ENCODE results near the gene CXADR.

Gene CXADR

GRCh38 chr21:17550671-17551308 lies 37.9 kb downstream of the CXADR start:
- in situ Hi-C loops (cut with HindIII; ENCODE audit: low sequenced_read_pairs), result loop anchor here (25.0 kb wide), 1 partner anchor 163 kb away; no protein-coding TSS in a partner anchor
- no peak overlapping the region for H3K4me3 ChIP-seq (ENCODE audit: low read depth, low read length)
- DNase-seq (ENCODE audit: low read depth), result no peak
- TF ChIP-seq CTCF (IDR thresholded peaks at IDR 0.05; ENCODE audit: low read depth, low read length, missing control alignments), result no peak

- TF ChIP-seq CTCF (IDR thresholded peaks at IDR 0.05; ENCODE audit: low read depth, low read length, missing control alignments), result no peak
- no peak for DNase-seq (ENCODE audit: low read depth)
- in situ Hi-C loops (cut with HindIII; ENCODE audit: low sequenced_read_pairs), result loop anchor here (25.0 kb wide), 1 partner anchor 165 kb away; no protein-coding TSS in a partner anchor
- no peak overlapping the region for H3K4me3 ChIP-seq (ENCODE audit: low read depth, low read length)
Observed at GRCh38 chr21:17552410-17552809, 39.6 kb downstream of the CXADR start.

DNA sequence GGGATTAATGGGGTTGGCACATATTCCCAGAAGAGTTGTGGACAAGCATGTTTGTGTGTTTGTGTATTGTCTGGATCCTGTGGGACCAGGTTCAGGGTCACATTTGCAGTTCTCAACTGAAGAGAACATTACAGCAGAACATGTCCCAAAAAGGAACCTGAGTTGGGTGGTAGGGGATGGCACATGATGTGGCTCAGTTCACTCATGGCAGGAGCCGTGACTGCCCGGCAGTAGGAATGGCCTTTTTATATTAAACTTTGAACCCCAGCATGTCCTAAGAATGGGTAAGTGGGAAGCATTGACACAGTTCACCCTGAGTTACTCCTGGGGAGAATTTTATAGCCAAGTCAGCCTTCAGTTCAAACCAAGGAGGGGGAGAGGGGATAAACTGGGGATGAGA lies 41.3 kb downstream of the CXADR start:
- TF ChIP-seq CTCF (IDR thresholded peaks at IDR 0.05; ENCODE audit: low read depth, low read length, missing control alignments), result no peak
- DNase-seq (ENCODE audit: low read depth), result no peak
- in situ Hi-C loops (cut with HindIII; ENCODE audit: low sequenced_read_pairs), result loop anchor here (25.0 kb wide), 1 partner anchor 167 kb away; no protein-coding TSS in a partner anchor
- H3K4me3 ChIP-seq (ENCODE audit: low read depth, low read length), result no peak overlapping the region

GRCh38 chr21:17554679-17555465 lies 42.0 kb downstream of the CXADR start:
- DNase-seq (ENCODE audit: low read depth), result no peak
- H3K4me3 ChIP-seq (ENCODE audit: low read depth, low read length), result no peak overlapping the region
- in situ Hi-C loops (cut with HindIII; ENCODE audit: low sequenced_read_pairs), result loop anchor here (25.0 kb wide), 1 partner anchor 168 kb away; no protein-coding TSS in a partner anchor
- peak; percentile 32 for TF ChIP-seq CTCF (IDR thresholded peaks at IDR 0.05; ENCODE audit: low read depth, low read length, missing control alignments)

- TF ChIP-seq CTCF (IDR thresholded peaks at IDR 0.05; ENCODE audit: low read depth, low read length, missing control alignments), result no peak
- H3K4me3 ChIP-seq (ENCODE audit: low read depth, low read length), result no peak overlapping the region
- in situ Hi-C loops (cut with HindIII; ENCODE audit: low sequenced_read_pairs), result loop anchor here (25.0 kb wide), 1 partner anchor 173 kb away; no protein-coding TSS in a partner anchor
- no peak for DNase-seq (ENCODE audit: low read depth)
Observed at GRCh38 chr21:17560377-17561025, 47.7 kb downstream of the CXADR start.

DNA sequence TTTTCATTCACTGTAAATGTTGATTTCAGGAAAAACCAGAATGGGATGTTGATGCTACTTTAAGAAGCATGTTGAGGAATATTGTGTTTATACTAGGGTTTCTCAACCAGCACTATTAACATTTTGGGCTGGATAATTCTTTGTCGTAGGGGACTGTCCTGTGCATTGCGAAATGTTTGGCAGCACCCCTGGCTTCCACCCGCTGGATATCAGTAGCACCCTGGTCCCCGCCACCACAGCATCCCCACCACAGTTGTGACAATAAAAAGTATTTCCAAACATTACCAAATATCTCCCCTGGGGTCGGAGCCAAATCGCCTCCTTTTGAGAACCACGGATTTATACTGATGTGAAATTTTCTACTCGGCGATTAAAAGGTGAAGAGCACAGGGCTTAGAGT lies 57.9 kb downstream of the CXADR start:
- no peak for TF ChIP-seq CTCF (IDR thresholded peaks at IDR 0.05; ENCODE audit: low read depth, low read length, missing control alignments)
- DNase-seq (ENCODE audit: low read depth), result no peak
- in situ Hi-C loops (cut with HindIII; ENCODE audit: low sequenced_read_pairs), result loop anchor here (25.0 kb wide), 1 partner anchor 183 kb away; no protein-coding TSS in a partner anchor
- H3K4me3 ChIP-seq (ENCODE audit: low read depth, low read length), result no peak overlapping the region

Measured in astrocyte of the cerebellum (primary cell).